Hematopoietic multipotent progenitor cell treated with erythropoietin and hydrocortisone succinate and interleukin-3 and kit ligand, for 15 days (in vitro differentiated cells): ENCODE measurements around the gene SERP2.
"Not testable (repeated sequence)": the region's sequence is repeated elsewhere in the genome, so short reads cannot be mapped to it uniquely, and the experiment has no call there.

Experiments used
- DNase-seq: peaks from one replicate; pipeline ENCODE4 v3.0.0-alpha.2; 2015; ENCODE audit warnings: low spot score

SERP2 gene

GRCh38 chr13:44373601-44374347 lies at the start of gene SERP2:
Gene SERP2 (plus strand): TSS chr13:44373824. CDS start chr13:44374026, 202 bp downstream.
- no peak for DNase-seq

- no peak for DNase-seq
These were observed 46.7 kb upstream of the SERP2 start for GRCh38 chr13:44326961-44327360.

GRCh38 chr13:44329041-44329440 lies 44.6 kb upstream of the SERP2 start:
- not testable (repeated sequence) for DNase-seq

GRCh38 chr13:44329909-44330545 lies 43.6 kb upstream of the SERP2 start:
- DNase-seq = no peak

GRCh38 chr13:44331446-44331845 lies 42.2 kb upstream of the SERP2 start:
- no peak for DNase-seq

GRCh38 chr13:44331912-44332851 lies 41.4 kb upstream of the SERP2 start:
- DNase-seq = no peak

- no peak for DNase-seq
These were observed 39.5 kb upstream of the SERP2 start for GRCh38 chr13:44333950-44334655.

GRCh38 chr13:44334751-44335150 lies 38.9 kb upstream of the SERP2 start:
- peak; percentile 45 for DNase-seq

- no peak for DNase-seq
These were observed 36.7 kb upstream of the SERP2 start for GRCh38 chr13:44336934-44337333.

- no peak for DNase-seq
These were observed 36.0 kb upstream of the SERP2 start for GRCh38 chr13:44337581-44337980.

GRCh38 chr13:44340508-44340907 lies 33.1 kb upstream of the SERP2 start:
- no peak for DNase-seq

GRCh38 chr13:44342741-44343140 lies 30.9 kb upstream of the SERP2 start:
- no peak for DNase-seq

GRCh38 chr13:44346534-44346933 lies 27.1 kb upstream of the SERP2 start:
- DNase-seq = no peak

- DNase-seq = no peak
These were observed 26.3 kb upstream of the SERP2 start for GRCh38 chr13:44347301-44347700.

- DNase-seq = no peak
These were observed 25.7 kb upstream of the SERP2 start for GRCh38 chr13:44347949-44348348.

GRCh38 chr13:44350775-44351504 lies 22.7 kb upstream of the SERP2 start:
- no peak for DNase-seq

- DNase-seq = no peak
These were observed 22.1 kb upstream of the SERP2 start for GRCh38 chr13:44351505-44351854.

GRCh38 chr13:44352202-44352601 lies 21.4 kb upstream of the SERP2 start:
- DNase-seq = no peak

GRCh38 chr13:44352671-44353070 lies 21.0 kb upstream of the SERP2 start:
- DNase-seq = no peak

- no peak for DNase-seq
These were observed 19.3 kb upstream of the SERP2 start for GRCh38 chr13:44354331-44354730.

GRCh38 chr13:44354884-44355283 lies 18.7 kb upstream of the SERP2 start:
- no peak for DNase-seq
